Mesodermal cell (in vitro differentiated cells): Measurements from ENCODE around the gene MYO15A.

Experiments used
- H3K27ac ChIP-seq: 2 replicates; pipeline ENCODE4 v1.7.0; 2013; ENCODE audit warnings: mild to moderate bottlenecking, low read depth, low read length, moderate library complexity; ENCODE audit not compliant: severe bottlenecking
- H3K36me3 ChIP-seq: 2 replicates; pipeline ENCODE4 v1.7.1; 2013; ENCODE audit warnings: mild to moderate bottlenecking, low read length, moderate library complexity; ENCODE audit not compliant: control insufficient read depth, insufficient read depth
- H3K4me1 ChIP-seq: one replicate; pipeline ENCODE4 v1.7.1; 2013; ENCODE audit warnings: mild to moderate bottlenecking, low read length; ENCODE audit not compliant: insufficient read depth, control insufficient read depth, poor library complexity, severe bottlenecking
- H3K4me3 ChIP-seq: 2 replicates; pipeline ENCODE4 v1.7.0; 2013; ENCODE audit warnings: low read length, control low read depth, mild to moderate bottlenecking; ENCODE audit not compliant: insufficient read depth, poor library complexity, severe bottlenecking; ENCODE audit errors: extremely low read depth
- H3K9me3 ChIP-seq: 2 replicates; pipeline ENCODE4 v1.7.1; 2013; ENCODE audit warnings: mild to moderate bottlenecking, low read length, moderate library complexity; ENCODE audit not compliant: control insufficient read depth
- WGBS, 2 experiments: methylation state at CpG; one replicate each; pipeline ENCODE4 v1.1.5; 2013; ENCODE audit warnings: missing lambda C conversion rate in 2 of 2; ENCODE audit not compliant: insufficient coverage in 2 of 2; 5-methylcytosine and 5-hydroxymethylcytosine counted together

MYO15A gene

DNA sequence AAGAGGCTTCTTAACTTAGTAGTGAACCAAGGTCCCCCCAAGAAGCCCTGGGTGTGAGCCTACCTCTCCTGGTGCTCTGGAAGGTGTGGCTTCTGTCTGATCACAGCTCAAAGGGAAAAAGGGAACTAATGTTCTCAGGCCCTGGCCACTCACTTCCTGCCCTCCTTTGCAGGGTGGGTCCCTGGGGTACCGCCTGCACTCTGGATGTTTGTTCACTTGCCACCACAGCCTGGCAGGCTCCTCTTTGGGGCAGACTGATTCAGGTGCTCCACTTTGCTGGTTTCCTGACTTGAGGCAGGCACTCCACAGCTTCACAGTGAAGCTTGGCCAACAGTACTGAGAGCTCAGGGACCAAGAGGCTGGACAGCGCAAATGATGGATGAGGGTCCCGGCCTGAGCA, 5.9 kb upstream of the MYO15A start:
- peaks cover 60% of the 10 kb centered on the region for H3K36me3 ChIP-seq
- H3K4me3 ChIP-seq: no peak overlapping the region
- whole genome bisulfite sequencing, 2 experiments: 90 to 98% methylated on average over 2 to 3 of the region's 3 CpGs
- H3K27ac ChIP-seq: no peak overlapping the region
- H3K4me1 ChIP-seq: no peaks in the 10 kb centered on the region
- H3K9me3 ChIP-seq: no peaks in the 10 kb centered on the region

DNA sequence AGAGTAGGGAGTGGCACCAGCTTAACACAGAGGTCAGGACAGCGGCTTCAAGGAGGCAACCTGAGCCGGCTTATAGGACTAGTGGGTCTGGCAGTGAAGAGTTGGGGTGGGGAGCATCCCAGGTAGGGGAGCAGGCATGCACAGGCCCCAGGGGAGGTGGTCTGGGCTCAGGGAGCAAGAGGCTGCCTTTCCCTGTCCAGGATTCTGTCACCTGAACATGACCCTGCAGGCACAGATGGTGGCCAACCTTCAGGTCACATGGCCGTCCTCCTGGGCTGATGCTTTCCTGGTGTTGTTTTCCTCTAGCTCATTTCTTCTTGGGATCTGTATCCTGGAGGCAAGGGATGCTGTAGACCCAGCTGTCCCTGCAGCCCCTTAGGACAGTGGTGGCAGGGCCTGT, 3.5 kb upstream of the MYO15A start:
- no peak overlapping the region for H3K27ac ChIP-seq
- peaks cover 37% of the 10 kb centered on the region for H3K36me3 ChIP-seq
- H3K4me1 ChIP-seq: no peaks in the 10 kb centered on the region
- 93 to 96% methylated on average over 2 to 3 of the region's 3 CpGs for WGBS, 2 experiments
- no peaks in the 10 kb centered on the region for H3K9me3 ChIP-seq
- no peak overlapping the region for H3K4me3 ChIP-seq

DNA sequence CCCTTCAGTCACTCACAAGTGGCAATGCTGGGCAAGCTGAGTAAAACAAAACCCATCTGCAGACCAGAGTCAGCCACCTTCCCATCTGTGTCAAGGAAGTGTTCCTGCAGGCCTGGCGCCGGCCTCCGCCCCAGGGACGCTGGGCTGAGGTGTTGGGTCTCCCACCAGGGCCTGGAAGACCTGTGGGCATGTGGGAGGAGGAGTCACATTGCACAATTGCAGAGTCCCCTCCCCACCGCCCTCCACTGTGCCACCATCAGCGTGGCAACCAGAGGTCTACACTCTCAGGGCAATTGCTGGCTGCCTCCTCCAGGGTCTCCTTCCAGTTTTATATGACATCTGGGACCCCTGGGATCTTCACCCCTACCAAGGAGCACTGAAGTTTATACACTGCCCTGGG, 3.0 kb upstream of the MYO15A start:
- H3K4me1 ChIP-seq: no peaks in the 10 kb centered on the region
- 79 to 92% methylated on average over 6 of the region's 6 CpGs for WGBS, 2 experiments
- H3K36me3 ChIP-seq: peaks cover 32% of the 10 kb centered on the region

GRCh38 chr17:18106211-18106610, 2.3 kb upstream of the MYO15A start:
- 88 to 98% methylated on average over 4 to 9 of the region's 9 CpGs for WGBS, 2 experiments
- peaks cover 26% of the 10 kb centered on the region for H3K36me3 ChIP-seq
- no peak overlapping the region for H3K27ac ChIP-seq
- no peak overlapping the region for H3K4me3 ChIP-seq
- no peaks in the 10 kb centered on the region for H3K4me1 ChIP-seq
- no peaks in the 10 kb centered on the region for H3K9me3 ChIP-seq

More for the DNA sequence above, 3.0 kb upstream of the MYO15A start:
- H3K27ac ChIP-seq: no peak overlapping the region
- no peaks in the 10 kb centered on the region for H3K9me3 ChIP-seq
- no peak overlapping the region for H3K4me3 ChIP-seq

DNA sequence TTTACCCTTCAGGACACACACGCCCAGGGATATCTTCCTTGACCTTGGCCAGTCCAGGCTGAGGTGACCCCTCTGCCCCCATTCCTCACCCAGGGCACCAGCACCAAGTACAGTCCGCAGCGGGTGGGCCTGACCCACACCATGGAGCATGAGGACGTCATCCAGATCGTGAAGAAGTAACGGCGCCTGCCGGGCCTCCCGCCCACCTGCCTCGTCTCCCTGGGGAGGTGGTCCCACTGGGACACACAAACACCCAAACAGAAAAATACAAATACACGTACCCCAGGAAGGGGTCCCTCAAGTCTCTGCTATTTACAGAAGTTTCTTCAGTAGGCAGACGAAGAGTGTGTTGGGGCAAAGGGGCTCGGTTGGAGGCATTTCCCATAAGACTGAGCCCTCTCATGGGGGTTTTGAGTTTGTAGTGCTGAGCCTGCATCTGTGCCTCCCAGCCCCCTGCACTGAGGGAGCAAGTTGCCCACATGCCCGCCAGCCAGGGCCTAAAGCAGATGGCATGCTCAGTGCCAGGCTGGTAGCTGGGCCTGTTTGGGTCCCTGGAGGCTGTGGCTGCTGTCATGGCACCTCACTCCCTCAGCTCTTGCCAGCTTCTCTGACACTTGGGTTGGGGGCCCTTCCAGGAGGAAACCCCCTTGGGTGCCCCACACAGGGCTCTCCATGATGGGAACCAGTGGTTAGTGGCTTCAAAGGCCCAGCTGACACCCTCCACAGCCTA, 1.3 kb upstream of the MYO15A start:
- H3K4me1 ChIP-seq: no peaks in the 10 kb centered on the region
- WGBS, 2 experiments: 90 to 91% methylated on average over 5 to 7 of the region's 14 CpGs
- H3K4me3 ChIP-seq: no peak overlapping the region
- no peak overlapping the region for H3K27ac ChIP-seq
- H3K36me3 ChIP-seq: peaks cover 18% of the 10 kb centered on the region
- no peaks in the 10 kb centered on the region for H3K9me3 ChIP-seq

DNA sequence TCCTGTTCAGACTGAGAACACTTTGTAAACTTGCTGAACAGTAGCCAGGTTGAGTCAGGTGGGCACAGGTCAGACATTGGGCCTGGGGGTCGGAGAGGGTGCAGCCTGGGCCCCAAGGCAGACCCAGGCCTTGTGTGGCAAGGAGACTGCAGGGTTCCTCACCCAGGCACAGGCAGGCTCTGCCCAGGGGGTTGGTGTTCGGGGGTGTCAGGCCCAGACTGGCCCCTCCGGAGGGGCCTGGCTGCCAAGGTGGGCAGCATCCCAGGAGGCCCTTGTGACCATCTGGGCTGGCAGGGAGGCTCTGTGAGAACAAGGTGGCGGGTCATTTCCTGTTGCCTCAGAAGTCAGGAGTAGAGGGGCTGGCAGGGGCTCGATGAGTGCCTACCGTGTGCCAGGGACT, 585 bp upstream of the MYO15A start:
- peaks cover 18% of the 10 kb centered on the region for H3K36me3 ChIP-seq
- 91 to 93% methylated on average over 5 to 6 of the region's 6 CpGs for whole genome bisulfite sequencing, 2 experiments
- no peaks in the 10 kb centered on the region for H3K4me1 ChIP-seq
- no peak overlapping the region for H3K27ac ChIP-seq
- no peaks in the 10 kb centered on the region for H3K9me3 ChIP-seq
- no peak overlapping the region for H3K4me3 ChIP-seq

DNA sequence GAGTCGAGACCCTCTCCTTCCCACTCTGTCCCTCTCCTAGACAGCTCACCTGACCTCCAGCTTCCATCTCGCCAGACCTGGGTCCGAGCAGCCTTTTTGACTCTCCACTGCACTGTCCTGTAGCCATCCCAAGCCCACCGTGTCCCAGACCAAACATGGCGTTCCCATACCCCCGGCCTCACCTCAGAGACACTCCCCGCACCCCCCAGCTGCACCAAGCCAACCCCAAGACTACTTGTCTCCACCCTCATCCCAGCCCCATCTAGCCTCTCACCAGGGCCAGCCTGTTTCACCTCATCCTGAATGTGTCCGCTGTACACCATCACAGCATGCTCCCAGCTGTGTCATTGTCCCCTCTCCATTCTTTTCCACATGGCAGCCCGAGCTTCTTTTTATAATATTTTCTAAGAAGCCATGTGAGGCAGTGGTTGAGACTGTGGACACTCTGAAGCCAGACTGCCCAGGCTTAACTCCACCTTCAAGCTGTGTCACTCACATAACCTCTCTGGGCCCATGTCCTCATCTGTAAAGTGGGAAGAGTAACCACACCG, 1.5 kb downstream of the MYO15A start:
- 79 to 82% methylated on average over 8 of the region's 10 CpGs for WGBS, 2 experiments
- peaks cover 4% of the 10 kb centered on the region for H3K4me1 ChIP-seq
- no peaks in the 10 kb centered on the region for H3K9me3 ChIP-seq
- H3K4me3 ChIP-seq: no peak overlapping the region
- H3K36me3 ChIP-seq: peaks cover 12% of the 10 kb centered on the region
- no peak overlapping the region for H3K27ac ChIP-seq

DNA sequence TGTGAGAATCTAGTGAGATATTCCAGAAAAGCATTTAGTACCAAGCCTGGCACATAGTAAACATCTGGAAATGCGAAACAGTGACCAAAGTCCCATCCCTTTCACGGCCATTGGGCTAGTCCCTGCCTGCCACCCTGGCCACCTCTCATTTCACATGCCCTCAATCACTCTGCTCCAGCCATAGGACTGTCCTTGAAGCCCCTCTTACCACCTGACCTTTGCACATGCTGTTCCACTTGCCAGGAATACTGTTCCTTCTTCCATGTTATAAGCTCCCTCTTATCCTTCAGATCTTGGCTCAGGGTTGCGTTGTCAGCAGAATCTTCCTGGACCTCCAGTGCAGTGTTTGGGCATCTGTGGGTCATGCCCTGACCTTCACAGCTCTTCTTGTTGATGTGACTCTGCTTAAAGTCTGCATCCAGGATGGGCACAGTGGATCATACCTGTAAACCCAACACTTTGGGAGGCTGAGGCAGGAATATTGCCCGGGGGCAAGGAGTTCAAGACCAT, 2.1 kb downstream of the MYO15A start:
- 88 to 97% methylated on average over 3 of the region's 4 CpGs for WGBS, 2 experiments

GRCh38 chr17:18111330-18111971, 2.9 kb downstream of the MYO15A start:
- no peak overlapping the region for H3K27ac ChIP-seq
- H3K36me3 ChIP-seq: peaks cover 6% of the 10 kb centered on the region
- H3K4me1 ChIP-seq: peaks cover 4% of the 10 kb centered on the region
- no peak overlapping the region for H3K4me3 ChIP-seq
- WGBS, 2 experiments: 83% methylated on average over 5 of the region's 6 CpGs
- no peaks in the 10 kb centered on the region for H3K9me3 ChIP-seq

More for the DNA sequence above, 2.1 kb downstream of the MYO15A start:
- Histone ChIP-seq H3K36me3 (peaks cover 12% of the 10 kb centered on the region), H3K9me3 (no peaks in the 10 kb centered on the region), H3K27ac (no peak overlapping the region), H3K4me3 (no peak overlapping the region), H3K4me1 (peaks cover 4% of the 10 kb centered on the region)

DNA sequence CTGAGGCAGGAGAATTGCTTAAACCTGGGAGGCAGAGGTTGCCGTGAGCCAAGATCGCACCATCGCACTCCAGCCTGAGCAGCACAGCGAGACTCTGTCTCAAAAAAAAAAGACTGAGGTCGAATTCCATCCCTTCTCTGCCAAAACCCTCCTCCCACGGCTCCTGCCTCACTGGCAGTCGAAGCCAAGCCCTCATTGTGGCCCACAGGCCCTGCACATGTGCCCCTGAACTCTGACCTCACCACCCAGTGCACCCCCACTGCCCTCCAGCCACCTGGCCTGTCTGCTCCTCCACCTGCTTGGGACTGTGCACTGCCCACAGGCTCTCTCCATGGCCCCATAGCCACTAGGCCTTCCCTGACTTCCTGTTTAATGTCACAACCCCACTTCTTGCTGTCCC, 7.0 kb downstream of the MYO15A start:
- no peaks in the 10 kb centered on the region for H3K36me3 ChIP-seq
- peaks cover 4% of the 10 kb centered on the region for H3K4me1 ChIP-seq
- H3K9me3 ChIP-seq: peaks cover 9% of the 10 kb centered on the region
- H3K27ac ChIP-seq: no peak overlapping the region
- WGBS, 2 experiments: 75 to 77% methylated on average over 5 to 6 of the region's 7 CpGs
- H3K4me3 ChIP-seq: no peak overlapping the region

GRCh38 chr17:18116078-18116477, 7.5 kb downstream of the MYO15A start:
- Histone ChIP-seq H3K27ac (no peak overlapping the region), H3K4me1 (peaks cover 4% of the 10 kb centered on the region), H3K9me3 (peaks cover 9% of the 10 kb centered on the region), H3K36me3 (no peaks in the 10 kb centered on the region), H3K4me3 (no peak overlapping the region)
- 94 to 97% methylated on average over 4 of the region's 5 CpGs for WGBS, 2 experiments
